GM06990 (cell line): Measurements from ENCODE around the gene DPEP1.

Experiments used
- DNase-seq: peaks from one replicate; pipeline ENCODE4 v3.0.0-alpha.2; 2011; ENCODE audit not compliant: insufficient read length; ENCODE audit errors: extremely low read depth
- H3K27me3 ChIP-seq: replicated peaks from 2 replicates; pipeline ENCODE4 v1.6.0; 2011; ENCODE audit warnings: low read length; ENCODE audit not compliant: control insufficient read depth, insufficient read depth
- H3K36me3 ChIP-seq: 2 replicates; pipeline ENCODE4 v1.5.1; 2011; ENCODE audit warnings: low read length; ENCODE audit not compliant: control insufficient read depth, insufficient read depth
- H3K4me3 ChIP-seq: replicated peaks from 2 replicates; pipeline ENCODE4 v1.5.1; 2011; ENCODE audit warnings: low read depth, mild to moderate bottlenecking, control low read depth, low read length
- CTCF ChIP-seq: IDR thresholded peaks from 2 replicates; pipeline ENCODE4 v1.5.1; 2011; ENCODE audit warnings: low read length, control low read depth, mild to moderate bottlenecking, inconsistent platforms; ENCODE audit not compliant: insufficient read depth, poor library complexity, severe bottlenecking

The DPEP1 gene

GRCh38 chr16:89617036-89617435 lies 3.6 kb downstream of the DPEP1 start:
- no peak for TF ChIP-seq CTCF
- DNase-seq: no peak
- H3K4me3 ChIP-seq: no peak overlapping the region

GRCh38 chr16:89618109-89618998 lies 4.9 kb downstream of the DPEP1 start:
- no peak for TF ChIP-seq CTCF
- no peak for DNase-seq
- no peak overlapping the region for H3K4me3 ChIP-seq
- no peaks in the 10 kb centered on the region for H3K36me3 ChIP-seq
- no peaks in the 10 kb centered on the region; the same call in 1 of the 2 replicates for H3K27me3 ChIP-seq

More at GRCh38 chr16:89617036-89617435, 3.6 kb downstream of the DPEP1 start:
- Histone ChIP-seq H3K36me3 (no peaks in the 10 kb centered on the region), H3K27me3 (no peaks in the 10 kb centered on the region; the same call in 1 of the 2 replicates)

GRCh38 chr16:89619840-89620239 lies 6.4 kb downstream of the DPEP1 start:
- TF ChIP-seq CTCF: no peak

DNA sequence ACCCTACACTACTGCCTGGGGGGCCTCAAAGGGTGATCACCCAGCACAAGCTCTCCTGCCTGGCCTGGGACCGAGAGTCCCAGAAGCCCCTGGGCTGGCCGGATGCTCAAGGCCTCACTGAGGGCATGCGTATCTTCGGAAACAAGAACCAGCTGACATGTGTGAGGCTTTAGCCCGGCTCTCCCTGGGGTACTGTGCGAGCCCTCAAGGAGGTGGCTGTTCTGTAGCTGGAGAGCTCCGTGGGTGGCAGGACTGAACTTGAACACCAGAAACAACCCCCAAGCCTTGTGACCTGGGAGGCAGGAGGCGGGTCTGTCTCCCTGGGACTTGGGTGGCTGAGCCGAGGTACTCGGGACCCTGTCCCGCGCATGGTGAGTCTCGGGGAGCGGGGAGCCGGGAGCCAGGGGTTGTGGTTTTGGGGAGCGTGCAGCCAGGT lies 7.0 kb downstream of the DPEP1 start:
- Histone ChIP-seq H3K27me3 (no peaks in the 10 kb centered on the region; the same call in 1 of the 2 replicates), H3K36me3 (no peaks in the 10 kb centered on the region), H3K4me3 (no peak overlapping the region)
- DNase-seq: no peak
- TF ChIP-seq CTCF: no peak

More at GRCh38 chr16:89619840-89620239, 6.4 kb downstream of the DPEP1 start:
- Histone ChIP-seq H3K27me3 (no peaks in the 10 kb centered on the region; the same call in 1 of the 2 replicates), H3K36me3 (no peaks in the 10 kb centered on the region), H3K4me3 (no peak overlapping the region)
- DNase-seq: no peak

DNA sequence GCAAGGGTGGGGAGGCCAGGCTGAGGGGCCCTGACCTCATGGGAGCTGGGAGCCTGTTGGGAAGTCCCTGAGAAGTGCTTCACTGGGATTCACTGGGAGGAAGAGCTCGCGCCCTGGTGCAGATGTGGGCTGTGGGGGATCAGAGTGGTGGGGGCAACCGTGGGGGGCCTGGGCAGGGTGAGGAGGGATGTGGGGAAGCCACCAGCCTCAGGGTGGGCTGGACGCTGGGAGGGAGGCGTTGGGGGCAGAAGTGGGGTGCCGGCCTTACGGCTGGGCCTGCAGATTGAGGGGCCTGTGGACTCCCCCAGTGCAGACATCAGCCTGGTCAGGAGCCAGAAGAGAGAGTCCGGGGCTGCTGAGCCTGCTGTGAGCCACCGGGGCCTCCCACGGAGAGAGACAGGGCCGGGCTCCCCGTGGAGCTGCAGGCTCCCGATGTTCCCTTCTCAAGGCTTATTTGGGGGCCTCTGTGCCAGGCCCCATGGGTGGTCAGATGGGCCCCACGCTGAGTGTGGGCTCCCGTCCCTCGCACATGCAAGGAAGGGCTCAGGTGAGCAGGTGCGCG lies 7.8 kb downstream of the DPEP1 start:
- H3K27me3 ChIP-seq: no peaks in the 10 kb centered on the region; the same call in 1 of the 2 replicates
- TF ChIP-seq CTCF: no peak
- H3K36me3 ChIP-seq: no peaks in the 10 kb centered on the region
- no peak for DNase-seq
- H3K4me3 ChIP-seq: no peak overlapping the region
